Breast epithelium (tissue), 3 donors: ENCODE results near the gene UCHL1.

Experiments
- CTCF ChIP-seq, 3 donors: fragments of 450-650 bp; IDR thresholded peaks; one replicate each; pipeline ENCODE4 v1.5.1; 2016 to 2017; ENCODE audit warnings: antibody characterized with exemption in 3 of 3, mild to moderate bottlenecking in 3 of 3, moderate library complexity in 3 of 3
- POLR2A ChIP-seq: fragments of 450-650 bp; IDR thresholded peaks from one replicate; pipeline ENCODE4 v1.6.1; 2016; ENCODE audit warnings: antibody characterized with exemption, mild to moderate bottlenecking, moderate library complexity
- POLR2AphosphoS5 ChIP-seq, 3 donors: sonication (generic); formaldehyde crosslinking; IDR thresholded peaks; one replicate each; pipeline ENCODE4 v1.6.1; 2017; ENCODE audit warnings: antibody characterized with exemption in 3 of 3

- TF ChIP-seq POLR2A: no peak
- no peak for TF ChIP-seq CTCF (IDR thresholded peaks at IDR 0.05)
- TF ChIP-seq POLR2AphosphoS5 (IDR thresholded peaks at IDR 0.05): no peak
Measured at GRCh38 chr4:41217374-41217773, 39.4 kb upstream of the UCHL1 start.
